ENCODE measurements around the gene RIPK3.

GRCh38 chr14:24297190-24297964 is 42.4 kb downstream of the RIPK3 start:
- TF ChIP-seq CTCF (IDR thresholded peaks at IDR 0.05; ENCODE audit: insufficient read depth, low read depth, low read length) (peak; percentile 29), EZH2 (IDR thresholded peaks at IDR 0.05; ENCODE audit: insufficient read depth, low read length) (no peak)

Measured in astrocyte (in vitro differentiated cells and primary cell).